Erythroblast (primary cell): ENCODE data around the gene MYO5C.
"Not testable (repeated sequence)": the region's sequence is repeated elsewhere in the genome, so short reads cannot be mapped to it uniquely, and the experiment has no call there.

Experiments
- DNase-seq, 2 experiments: peaks; one replicate each; lab custom pipeline; 2025; lab: John Stamatoyannopoulos, UW
- GATA1 ChIP-seq: IDR thresholded peaks from 2 replicates; pipeline ENCODE4 v1.6.1; 2011; ENCODE audit warnings: low read depth, mild to moderate bottlenecking, control low read depth, low read length, moderate library complexity
- POLR2A ChIP-seq: IDR thresholded peaks from 2 replicates; pipeline ENCODE4 v1.6.1; 2011; ENCODE audit warnings: mild to moderate bottlenecking, low read length

MYO5C gene

DNA sequence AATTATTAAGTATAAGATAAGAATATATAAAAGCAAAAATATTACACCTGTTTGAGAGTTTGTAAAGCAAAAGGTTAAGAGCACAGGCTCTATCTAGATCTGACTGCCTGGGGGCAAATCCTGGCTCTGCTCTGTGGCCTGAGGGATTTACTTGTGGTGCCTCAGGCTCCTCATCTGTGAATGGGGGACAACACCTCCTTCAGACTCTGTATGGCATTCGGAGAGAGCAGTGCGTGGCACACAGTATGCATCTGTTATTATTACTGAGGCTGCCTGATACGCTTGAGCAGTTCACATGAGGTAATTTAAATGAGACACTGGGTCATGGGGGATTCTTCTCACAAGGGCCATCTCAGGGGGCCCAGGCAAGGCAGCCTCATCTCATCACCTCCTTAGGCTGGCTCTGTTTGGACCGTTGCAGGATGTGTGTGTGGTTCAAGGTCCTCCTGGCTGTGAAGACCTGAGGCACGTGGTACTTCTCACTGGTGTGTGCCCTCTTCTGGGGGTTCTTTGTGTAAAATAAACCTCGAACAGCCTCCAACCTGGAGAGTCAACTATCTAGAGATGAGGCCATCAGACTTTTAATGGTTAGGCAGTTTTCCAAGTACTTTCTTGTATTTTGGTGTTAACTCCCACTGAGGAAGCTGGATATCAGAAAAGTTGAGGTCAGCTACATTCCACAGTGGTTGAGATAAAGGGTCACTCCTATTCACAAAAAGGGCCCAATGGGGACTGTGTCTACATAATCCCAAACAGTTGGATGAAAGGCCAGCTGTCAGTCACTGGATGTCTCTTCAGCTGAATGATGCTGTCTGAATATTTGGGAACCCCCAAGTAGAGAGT, 113.4 kb downstream of the MYO5C start:
- TF ChIP-seq GATA1 (no peak), POLR2A (no peak)

DNA sequence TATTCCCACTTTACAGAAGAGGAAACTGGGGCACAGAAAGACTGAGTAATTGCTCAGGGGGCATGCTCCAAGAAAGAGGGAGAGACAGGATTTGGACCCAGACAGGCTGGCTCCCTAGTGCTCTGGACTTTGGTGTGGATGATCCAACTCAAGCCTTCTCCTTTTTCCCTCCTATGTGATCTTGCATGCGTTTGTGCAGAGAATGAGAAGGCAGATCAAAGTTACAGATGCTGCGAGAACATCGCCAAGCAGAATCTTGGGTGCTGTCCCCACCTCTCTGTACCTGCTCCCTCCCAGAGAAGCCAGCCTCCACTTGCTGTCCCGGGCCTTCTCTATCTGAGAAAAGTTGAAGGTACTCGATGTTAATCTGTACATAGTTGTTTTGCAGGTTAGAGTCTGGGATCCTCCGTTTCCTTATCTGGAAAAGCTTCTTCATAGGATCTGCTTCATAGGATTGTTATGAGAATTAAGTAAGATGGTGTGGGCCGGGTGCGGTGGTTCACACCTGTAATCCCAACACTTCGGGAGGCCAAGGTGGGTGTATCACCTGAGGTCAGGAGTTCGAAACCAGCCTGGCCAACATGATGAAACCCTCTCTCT, 114.7 kb downstream of the MYO5C start:
- DNase-seq = no peak
- TF ChIP-seq GATA1 = no peak
- TF ChIP-seq POLR2A = no peak

More for the DNA sequence above, 113.4 kb downstream of the MYO5C start:
- DNase-seq = no peak

DNA sequence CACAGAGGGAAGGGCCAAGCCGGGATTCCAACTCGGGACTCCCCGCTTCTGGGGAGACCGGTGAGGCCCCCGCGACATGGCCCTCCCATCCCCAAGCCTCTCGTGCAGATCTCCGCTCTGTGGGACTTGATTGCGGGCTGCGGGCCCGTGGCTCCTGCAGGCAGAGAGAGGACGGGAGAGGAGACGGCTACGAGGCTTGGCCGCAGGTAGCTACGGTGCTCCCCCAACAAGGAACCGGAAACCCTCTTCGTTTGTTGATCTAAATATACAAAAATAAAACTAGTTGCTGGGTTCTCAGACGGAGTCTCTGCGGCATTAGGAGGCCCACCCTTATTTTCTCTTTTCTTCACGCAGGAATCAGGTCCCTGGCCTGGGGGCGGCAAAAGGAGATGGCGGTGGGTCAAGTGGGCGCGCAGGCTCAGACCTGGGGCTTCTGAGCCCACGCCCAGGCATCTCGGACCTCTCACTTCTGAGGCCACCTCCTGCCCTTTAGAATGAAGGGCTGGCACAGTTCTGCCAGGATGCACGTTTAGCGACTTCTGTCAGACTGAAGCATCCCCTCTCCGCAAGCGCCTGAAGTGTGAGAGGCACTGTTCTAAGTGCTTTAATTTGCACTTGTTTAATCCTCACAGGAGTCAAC, 115.3 kb downstream of the MYO5C start:
- no peak for DNase-seq
- no peak for TF ChIP-seq POLR2A

- peak; percentile 44 to 67 for DNase-seq
- TF ChIP-seq POLR2A (no peak), GATA1 (no peak)
These were observed 116.1 kb downstream of the MYO5C start for GRCh38 chr15:52179278-52180195.

- DNase-seq = no peak
- no peak for TF ChIP-seq POLR2A
- TF ChIP-seq GATA1 = no peak
These were observed 116.8 kb downstream of the MYO5C start for GRCh38 chr15:52178765-52179164.

DNA sequence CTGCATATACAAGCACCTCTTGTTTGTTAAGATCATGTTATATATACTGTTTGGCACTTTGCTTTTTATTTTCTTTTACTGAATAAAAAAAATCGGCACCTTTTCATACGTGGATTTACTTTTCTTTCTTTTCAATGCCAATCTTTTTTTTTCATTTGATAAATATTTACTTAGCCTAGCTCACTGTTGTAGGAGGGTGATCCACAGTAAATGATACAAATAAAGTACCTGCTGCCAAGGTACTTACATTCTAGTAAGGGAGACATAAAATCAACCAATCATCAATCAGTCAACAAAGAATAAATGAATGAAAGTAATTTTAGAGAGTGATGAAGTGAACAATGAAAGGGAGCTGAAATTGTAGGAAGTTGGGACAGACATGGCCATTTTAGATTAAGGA, 122.7 kb downstream of the MYO5C start:
- TF ChIP-seq GATA1 (no peak), POLR2A (no peak)
- no peak for DNase-seq

DNA sequence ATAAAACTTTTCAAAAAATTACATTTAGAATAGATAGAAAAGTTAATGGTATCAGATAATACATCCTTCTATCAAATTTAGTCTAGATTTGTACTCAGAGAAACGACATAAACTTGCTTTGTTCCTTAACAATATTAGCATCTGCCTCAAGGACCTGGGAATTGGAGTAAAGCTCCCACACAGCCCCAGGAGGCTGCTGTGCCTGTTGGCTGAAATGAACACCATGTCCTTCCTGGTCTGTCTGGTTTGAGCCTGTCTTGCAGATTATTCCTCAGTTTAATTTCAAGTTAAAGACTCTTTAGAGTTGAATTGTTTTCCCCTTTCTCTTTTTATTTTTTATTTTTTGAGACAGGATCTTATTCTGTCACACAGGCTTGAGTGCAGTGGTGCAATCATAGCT, 123.8 kb downstream of the MYO5C start:
- TF ChIP-seq POLR2A = no peak
- TF ChIP-seq GATA1 = no peak
- no peak for DNase-seq

DNA sequence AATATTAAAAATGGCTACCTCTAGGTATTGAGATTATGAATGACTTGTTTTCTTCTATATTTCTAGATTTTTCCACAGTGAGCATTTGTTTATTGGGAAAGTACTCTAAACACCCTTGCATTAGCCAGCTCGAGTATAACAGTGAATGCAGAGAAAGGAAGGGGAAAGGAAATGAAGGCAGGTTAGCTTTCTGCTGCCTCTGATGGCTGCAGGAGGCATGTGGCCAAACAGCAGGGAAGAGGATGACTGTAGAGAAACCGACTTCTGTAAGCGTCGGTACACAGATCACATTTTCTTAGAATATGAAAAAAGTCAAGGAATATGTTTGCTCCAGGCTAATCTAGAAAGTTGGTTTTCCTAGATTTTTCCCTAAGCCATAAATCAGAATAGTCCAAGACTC, 124.2 kb downstream of the MYO5C start:
- DNase-seq = no peak
- TF ChIP-seq GATA1 (no peak), POLR2A (no peak)

- DNase-seq = not testable (repeated sequence)
These were observed 125.4 kb downstream of the MYO5C start for GRCh38 chr15:52170199-52170598.

DNA sequence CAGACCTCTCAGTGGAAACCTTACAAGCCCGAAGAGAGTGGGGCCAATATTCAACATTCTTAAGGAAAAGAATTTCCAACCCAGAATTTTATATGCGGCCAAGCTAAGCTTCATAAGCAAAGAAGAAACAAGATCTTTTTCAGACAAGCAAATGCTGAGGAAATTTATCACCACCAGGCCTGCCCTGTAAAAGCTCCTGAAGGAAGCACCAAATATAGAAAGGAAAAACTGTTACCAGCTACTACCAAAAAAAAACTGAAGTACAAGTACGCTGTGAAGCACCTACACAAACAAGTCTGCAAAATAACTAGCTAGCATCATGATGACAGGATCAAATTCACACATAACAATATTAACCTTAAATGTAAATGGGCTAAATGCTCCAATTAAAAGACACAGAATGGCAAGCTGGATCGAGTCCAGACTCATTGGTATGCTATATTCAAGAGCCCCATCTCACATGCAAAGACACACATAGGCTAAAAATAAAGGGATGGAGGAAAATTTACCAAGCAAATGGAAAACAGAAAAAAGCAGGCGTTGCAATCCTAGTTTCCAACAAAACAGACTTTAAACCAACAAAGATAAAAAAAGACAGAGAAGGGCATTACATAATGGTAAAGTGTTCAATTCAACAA, 130.0 kb downstream of the MYO5C start:
- not testable (repeated sequence) for DNase-seq

GRCh38 chr15:52164631-52165265, 130.9 kb downstream of the MYO5C start:
- no peak for TF ChIP-seq POLR2A
- no peak for TF ChIP-seq GATA1
- peak in 1 of 2 experiments; percentile 34 for DNase-seq

DNA sequence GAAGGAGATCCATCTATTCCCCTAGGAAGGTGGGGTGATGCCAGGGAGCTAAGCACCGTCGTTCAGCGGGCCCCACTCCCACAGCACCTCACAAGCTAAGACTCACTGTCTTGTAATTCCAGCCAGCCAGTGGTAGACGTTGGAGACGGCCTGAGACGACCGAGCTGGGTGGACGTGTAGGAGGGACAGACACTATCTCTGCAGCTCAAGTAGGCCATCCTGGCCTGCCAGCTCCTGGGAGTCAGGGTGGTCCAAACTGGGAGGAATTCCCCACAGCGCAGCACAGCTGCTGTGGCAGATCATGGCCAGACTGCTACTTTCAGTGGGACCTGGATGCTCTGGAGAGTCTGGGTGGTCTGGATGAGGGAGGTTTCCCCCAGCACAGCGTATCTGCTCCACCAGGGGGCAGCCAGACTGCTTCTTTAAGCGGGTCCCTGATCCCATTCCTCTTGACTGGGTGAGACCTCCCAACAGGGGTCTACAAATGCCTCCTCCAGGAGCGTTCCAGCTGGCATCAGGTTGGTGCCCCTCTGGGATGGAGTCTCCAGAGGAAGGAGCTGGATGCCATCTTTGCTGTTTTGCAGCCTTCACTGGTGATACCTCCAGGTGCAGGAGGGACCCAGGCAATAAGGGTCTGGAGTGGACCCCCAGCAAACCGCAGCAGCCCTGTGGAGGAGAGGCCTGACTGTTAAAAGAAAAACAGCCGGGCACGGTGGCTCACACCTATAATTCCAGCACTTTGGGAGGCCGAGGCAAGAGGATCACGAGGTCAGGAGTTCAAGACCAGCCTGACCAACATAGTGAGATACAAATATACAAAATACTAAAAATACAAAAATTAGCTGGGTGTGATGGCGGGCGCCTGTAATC, 132.0 kb downstream of the MYO5C start:
- TF ChIP-seq POLR2A (no peak), GATA1 (no peak)
- DNase-seq = peak; percentile 9 to 13
